ENCODE results near the gene VPS9D1.

- no peak for TF ChIP-seq CTCF (IDR thresholded peaks at IDR 0.05)
- TF ChIP-seq POLR2A (IDR thresholded peaks at IDR 0.05) = no peak
Observed at GRCh38 chr16:89742948-89743347, 22.2 kb upstream of the VPS9D1 start.
